GM19467 (cell line): ENCODE measurements around the gene RBBP4.
A peak's percentile ranks its signal among the peaks of the same experiment; 100 is the strongest.
"Not testable (repeated sequence)": the region's sequence is repeated elsewhere in the genome, so short reads cannot be mapped to it uniquely, and the experiment has no call there.

Experiments
- ATAC-seq: cut with Tn5 transposase; IDR thresholded peaks from one replicate; pipeline ENCODE4 v1.9.1; 2021; ENCODE audit warnings: mild to moderate bottlenecking, moderate library complexity; ENCODE audit not compliant: unreplicated experiment

Gene RBBP4

GRCh38 chr1:32650752-32651460 is at the start of gene RBBP4:
Gene RBBP4 (plus strand): TSS chr1:32651208. CDS start chr1:32651307, 99 bp downstream.
- ATAC-seq: peak; percentile 79

GRCh38 chr1:32605711-32606424 is 45.1 kb upstream of the RBBP4 start:
- no peak for ATAC-seq

DNA sequence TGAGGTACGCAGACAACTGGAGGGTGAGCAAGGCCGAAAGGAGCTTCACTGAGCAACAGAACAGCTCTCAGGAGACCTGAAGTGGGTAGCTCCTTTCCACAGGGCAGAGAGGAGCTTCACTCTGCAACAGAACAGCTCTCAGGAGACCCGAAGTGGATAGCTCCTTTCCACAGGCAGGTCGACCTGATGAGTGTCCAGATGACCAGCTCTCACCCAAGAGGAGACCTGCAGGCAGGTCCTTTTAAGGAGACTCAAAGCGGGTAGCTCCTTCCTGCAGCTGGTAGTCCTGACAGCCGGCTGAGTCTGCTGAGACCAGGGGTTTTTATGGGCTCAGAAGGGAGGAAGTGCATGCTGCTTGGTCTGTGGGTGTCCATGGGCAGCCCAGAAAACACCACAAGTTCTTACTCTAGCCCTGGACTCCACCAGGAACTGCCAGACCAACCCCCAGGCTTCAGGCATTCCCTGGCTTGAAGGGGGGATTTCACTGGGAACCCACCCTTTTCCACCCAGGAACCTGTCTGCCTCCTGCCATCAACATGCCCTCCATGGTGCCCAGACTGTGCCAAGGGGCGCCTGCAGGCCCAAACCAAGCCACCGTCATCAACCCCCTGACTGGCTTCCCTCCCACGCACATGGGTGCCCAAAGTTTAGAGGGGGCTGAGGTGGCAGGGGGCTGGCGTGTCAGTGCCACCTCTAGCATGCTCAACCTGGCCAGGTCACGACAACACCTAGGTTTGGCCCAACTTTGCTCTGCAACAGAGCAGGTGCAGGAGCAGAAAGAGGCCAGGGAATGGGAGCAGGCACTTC is 44.2 kb upstream of the RBBP4 start:
- no peak for ATAC-seq

DNA sequence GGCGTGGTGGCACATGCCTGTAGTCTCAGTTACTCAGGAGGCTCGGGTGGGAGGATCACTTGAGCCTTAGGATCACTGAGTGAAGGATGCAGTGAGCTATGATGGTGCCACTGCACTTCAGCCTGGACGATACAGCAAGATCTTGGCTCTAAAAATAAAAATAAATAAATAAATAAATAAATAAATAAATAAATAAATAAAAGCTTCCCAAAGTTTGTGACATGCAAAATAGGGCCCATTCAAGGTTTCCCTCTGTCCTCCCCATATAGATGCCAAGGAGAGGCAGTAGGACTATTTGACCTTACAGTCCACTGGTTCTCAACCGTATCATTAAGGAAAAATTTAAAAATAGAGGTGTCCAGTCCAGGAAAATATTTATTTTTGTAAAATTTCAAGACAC is 41.8 kb upstream of the RBBP4 start:
- ATAC-seq: no peak

GRCh38 chr1:32611859-32612188 is 39.2 kb upstream of the RBBP4 start:
- ATAC-seq: no peak

GRCh38 chr1:32612189-32612881 is 38.7 kb upstream of the RBBP4 start:
- no peak for ATAC-seq

DNA sequence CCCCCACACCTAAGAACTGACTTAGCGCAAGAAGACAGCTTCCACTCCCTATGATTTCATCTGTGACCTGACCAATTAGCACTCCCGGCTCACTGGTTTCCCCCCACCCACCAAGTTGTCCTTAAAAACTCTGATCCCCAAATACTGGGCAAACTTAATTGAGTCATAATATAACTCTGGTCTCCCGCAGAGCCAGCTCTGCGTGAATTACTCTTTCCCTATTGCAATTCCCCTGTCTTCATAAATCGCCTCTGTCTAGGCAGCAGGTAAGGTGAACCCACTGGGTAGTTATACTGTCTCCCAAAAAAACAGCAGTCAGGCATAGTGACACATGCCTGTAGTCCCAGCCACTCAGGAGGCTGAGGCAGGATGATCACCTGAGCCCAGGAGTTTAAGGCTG is 37.5 kb upstream of the RBBP4 start:
- ATAC-seq: no peak

GRCh38 chr1:32618673-32619221 is 32.3 kb upstream of the RBBP4 start:
- ATAC-seq: no peak

DNA sequence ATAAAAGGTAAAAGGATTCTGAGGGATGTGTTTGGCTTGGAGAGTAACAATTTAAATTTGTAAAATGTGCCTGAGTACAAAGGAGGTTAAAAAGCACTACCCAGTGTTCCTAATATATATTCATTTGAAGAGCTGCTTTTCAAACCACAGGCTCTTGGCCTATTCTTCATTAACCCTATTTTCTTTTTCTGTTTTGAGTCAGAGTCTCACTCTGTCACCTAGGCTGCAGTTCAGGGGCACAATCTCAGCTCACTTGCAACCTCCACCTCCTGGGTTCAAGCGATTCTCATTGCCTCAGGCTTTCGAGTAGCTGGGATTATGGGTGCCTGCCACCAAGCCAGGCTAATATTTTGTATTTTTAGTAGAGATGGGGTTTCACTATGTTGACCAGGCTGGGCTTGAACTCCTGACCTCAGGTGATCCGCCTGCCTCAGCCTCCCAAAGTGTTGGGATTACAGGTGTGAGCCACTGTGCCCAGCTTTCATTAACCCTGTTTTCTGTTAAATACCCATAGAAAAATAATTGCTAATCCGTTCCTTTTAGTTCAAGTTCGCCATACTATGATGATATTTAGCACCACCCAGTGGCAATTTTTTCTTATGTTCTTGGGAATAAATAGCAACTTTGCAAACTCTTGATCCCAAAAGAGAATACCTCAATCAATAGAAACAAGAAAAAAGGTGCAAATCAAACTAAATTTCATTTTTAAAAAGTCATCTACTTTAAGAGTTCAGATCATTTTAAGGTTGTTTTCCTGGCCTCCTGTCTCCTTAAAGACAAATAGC is 31.1 kb upstream of the RBBP4 start:
- ATAC-seq: no peak

DNA sequence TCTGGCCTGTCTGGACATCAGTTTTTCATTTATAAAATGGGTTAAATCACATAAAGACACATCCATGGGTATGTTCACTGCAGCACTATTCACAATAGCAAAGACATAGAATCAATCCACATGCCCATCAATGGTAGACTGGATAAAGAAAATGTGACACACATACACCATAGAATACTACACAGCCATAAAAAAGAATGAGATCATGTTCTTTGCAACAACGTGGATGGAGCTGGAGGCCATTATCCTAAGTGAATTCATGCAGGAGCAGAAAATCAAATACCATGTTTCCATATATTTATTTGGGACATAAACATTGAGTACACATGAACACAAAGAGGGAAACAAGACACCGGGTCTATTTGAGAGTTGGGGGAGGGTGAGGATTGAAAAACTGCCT is 28.8 kb upstream of the RBBP4 start:
- no peak for ATAC-seq

DNA sequence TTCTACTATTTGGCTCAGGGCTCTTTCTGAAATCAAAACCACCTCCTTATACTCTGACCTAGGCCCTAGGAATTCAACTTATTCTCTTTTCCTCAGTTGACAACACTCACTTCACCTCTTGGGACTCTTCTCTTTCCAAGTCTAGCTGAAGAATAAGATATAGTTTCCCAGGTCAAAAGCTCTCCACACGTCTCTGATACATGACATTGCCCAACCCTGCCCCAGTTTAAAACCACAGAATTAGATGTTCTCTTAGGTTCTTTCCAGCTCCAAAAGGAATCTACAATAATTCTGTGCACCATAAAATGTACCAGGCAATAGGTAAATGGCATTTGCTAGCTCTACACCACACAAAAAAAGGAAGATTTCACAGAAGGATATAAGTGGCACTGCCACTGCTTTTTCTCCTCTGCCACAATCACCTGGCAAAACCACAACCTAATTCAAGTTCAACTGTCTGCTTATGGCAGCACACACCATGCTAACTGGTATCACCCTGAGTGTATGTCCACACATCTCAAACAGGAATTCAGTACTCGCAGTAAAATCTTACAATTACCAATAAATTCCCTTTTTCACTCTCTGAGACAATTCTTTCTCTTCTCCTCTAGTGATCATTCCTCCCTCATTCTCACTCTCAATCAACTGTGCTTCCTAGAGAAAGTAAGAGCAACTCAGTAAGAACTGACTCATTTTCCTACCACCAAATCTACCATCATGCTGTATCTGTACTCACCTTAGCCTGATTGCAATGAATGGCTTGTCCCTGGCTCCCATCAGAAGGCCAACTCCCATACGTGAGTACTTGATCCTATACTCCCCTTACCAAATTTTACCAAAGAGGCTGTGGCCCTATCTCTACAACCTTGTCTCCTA is 28.0 kb upstream of the RBBP4 start:
- ATAC-seq: no peak

GRCh38 chr1:32623775-32624174 is 27.2 kb upstream of the RBBP4 start:
- ATAC-seq: no peak

GRCh38 chr1:32626176-32626575 is 24.8 kb upstream of the RBBP4 start:
- no peak for ATAC-seq

GRCh38 chr1:32627596-32628162 is 23.3 kb upstream of the RBBP4 start:
- no peak for ATAC-seq

DNA sequence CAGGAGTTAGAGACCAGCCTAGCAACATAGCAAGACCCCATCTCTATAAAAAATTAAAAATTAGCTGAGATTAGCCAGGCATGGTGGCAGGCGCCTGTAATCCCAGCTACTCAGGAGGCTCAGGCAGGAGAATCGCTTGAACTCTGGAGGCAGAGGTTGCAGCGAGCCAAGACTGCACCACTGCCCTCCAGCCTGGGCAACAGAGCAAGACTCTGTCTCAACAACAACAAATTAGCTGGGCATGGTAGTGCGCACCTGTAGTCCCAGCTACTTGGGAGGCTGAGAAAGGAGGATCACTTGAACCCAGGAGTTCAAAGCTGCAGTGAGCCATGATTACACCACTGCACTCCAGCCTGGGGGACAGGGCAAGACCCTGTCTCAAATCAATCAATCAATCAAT is 20.8 kb upstream of the RBBP4 start:
- not testable (repeated sequence) for ATAC-seq

DNA sequence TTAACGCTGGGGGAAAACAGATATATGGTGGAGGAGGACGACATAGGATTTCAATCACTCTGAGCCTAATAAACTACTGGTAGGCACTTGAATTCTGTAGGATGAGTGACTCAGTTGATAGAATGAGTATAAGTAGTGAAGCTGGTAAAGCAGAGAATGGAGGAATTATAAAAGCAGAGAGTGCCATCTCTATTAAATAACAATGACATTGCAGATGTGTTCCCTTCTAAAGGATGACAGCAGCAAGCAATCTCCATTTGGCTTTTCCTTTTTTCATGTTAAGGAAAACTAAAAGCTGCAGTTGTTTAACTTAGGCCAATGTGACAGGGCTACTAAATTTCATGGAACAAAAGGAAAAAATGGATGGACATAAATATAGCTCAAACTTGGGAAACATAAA is 18.2 kb upstream of the RBBP4 start:
- ATAC-seq: no peak

DNA sequence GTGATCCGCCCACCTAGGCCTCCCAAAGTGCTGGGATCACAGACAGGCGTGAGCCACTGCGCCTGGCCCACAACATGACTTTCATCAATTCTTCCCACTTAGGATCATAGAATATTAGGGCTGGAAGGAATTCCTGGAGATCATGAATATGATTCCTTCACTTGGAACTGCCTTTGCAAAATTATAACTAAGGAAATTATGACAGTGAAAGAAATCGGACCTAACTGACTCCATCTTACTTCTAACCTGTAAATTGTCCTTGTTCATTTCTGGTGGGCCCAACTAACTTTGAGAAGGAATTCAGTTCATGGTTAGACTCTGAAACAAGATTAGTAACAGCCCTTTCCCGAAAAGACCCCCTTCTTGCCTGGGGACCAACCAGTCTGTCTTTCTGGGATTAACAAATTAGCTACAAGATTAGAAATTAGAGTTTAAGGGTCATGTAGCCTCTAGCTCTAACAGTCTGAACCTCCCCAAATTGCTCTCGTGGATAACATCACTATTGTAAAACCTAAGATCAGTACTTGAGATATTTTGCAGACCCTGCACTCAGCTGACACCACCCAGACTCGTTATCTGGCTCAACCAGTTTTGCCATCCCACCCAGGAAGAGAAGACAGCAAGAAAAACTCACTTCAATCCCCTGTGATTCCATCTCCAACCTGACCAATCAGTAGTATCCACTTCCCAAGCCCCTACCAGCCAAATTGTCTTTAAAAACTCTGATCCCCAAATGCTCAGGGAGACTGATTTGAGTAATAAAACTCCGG is 15.3 kb upstream of the RBBP4 start:
- ATAC-seq: no peak
